ENCODE results near the gene KLHL30.
"Not testable (repeated sequence)": the region's sequence is repeated elsewhere in the genome, so short reads cannot be mapped to it uniquely, and the experiment has no call there.

The KLHL30 gene

GRCh38 chr2:238170386-238171071, 32.1 kb downstream of the KLHL30 start:
- in situ Hi-C loops (cut with MboI; ENCODE audit: low sequenced_read_pairs), result no loop called here

- in situ Hi-C loops (cut with MboI; ENCODE audit: low sequenced_read_pairs), result not testable (repeated sequence)
Observed at GRCh38 chr2:238171072-238171431, 32.6 kb downstream of the KLHL30 start.

- in situ Hi-C loops (cut with MboI; ENCODE audit: low sequenced_read_pairs), result no loop called here
Observed at GRCh38 chr2:238171575-238172187, 33.2 kb downstream of the KLHL30 start.

- in situ Hi-C loops (cut with MboI; ENCODE audit: low sequenced_read_pairs), result no loop called here
Observed at GRCh38 chr2:238172439-238172838, 34.0 kb downstream of the KLHL30 start.

- in situ Hi-C loops (cut with MboI; ENCODE audit: low sequenced_read_pairs), result no loop called here
Observed at GRCh38 chr2:238173692-238174091, 35.2 kb downstream of the KLHL30 start.

- in situ Hi-C loops (cut with MboI; ENCODE audit: low sequenced_read_pairs), result no loop called here
Observed at GRCh38 chr2:238174291-238174690, 35.8 kb downstream of the KLHL30 start.

- in situ Hi-C loops (cut with MboI; ENCODE audit: low sequenced_read_pairs), result no loop called here
Observed at GRCh38 chr2:238174701-238175100, 36.2 kb downstream of the KLHL30 start.

GRCh38 chr2:238176613-238177012, 38.1 kb downstream of the KLHL30 start:
- in situ Hi-C loops (cut with MboI; ENCODE audit: low sequenced_read_pairs), result no loop called here

GRCh38 chr2:238180554-238180953, 42.1 kb downstream of the KLHL30 start:
- in situ Hi-C loops (cut with MboI; ENCODE audit: low sequenced_read_pairs), result no loop called here

- in situ Hi-C loops (cut with MboI; ENCODE audit: low sequenced_read_pairs), result no loop called here
Observed at GRCh38 chr2:238182362-238182761, 43.9 kb downstream of the KLHL30 start.

- in situ Hi-C loops (cut with MboI; ENCODE audit: low sequenced_read_pairs), result no loop called here
Observed at GRCh38 chr2:238183821-238184220, 45.4 kb downstream of the KLHL30 start.

GRCh38 chr2:238187618-238188548, 49.4 kb downstream of the KLHL30 start:
- in situ Hi-C loops (cut with MboI; ENCODE audit: low sequenced_read_pairs), result no loop called here

- in situ Hi-C loops (cut with MboI; ENCODE audit: low sequenced_read_pairs), result no loop called here
Observed at GRCh38 chr2:238190445-238190844, 52.0 kb downstream of the KLHL30 start.

Measured in HL-60/S4 (cell line).